HepG2 (cell line): Measurements from ENCODE around the gene HRH3. TPM values are rescaled to one million over a fixed set of nuclear protein-coding genes. Genes with fewer than 3 reads are reported as not detected.

Experiments
- ATAC-seq: fragments of 200-7000 bp; cut with Tn5 transposase; 3 replicates; pipeline ENCODE4 v1.9.1; 2020; ENCODE audit warnings: mild to moderate bottlenecking, moderate library complexity
- BruUV-seq: library from RNA; stranded (reverse); fragments of 400-500 nt; replicated peaks from 2 replicates; lab custom pipeline; 2021; lab: Mats Ljungman, UMichigan
- CTCF ChIA-PET: fragments of 300-600 bp; formaldehyde crosslinking; extraction: SDS; loops from one replicate; lab custom pipeline; 2021; ENCODE audit warnings: low total read pairs, inconsistent platforms, low intra/inter-chr PET ratio; lab: Yijun Ruan, JAX
- POLR2A ChIA-PET: fragments of 350-600 bp; sonication (Branson Sonifier 250); formaldehyde crosslinking; loops from one replicate; lab custom pipeline; 2020; ENCODE audit warnings: antibody characterized with exemption, inconsistent platforms; lab: Yijun Ruan, JAX
- DNase-seq: peaks from one replicate; pipeline ENCODE4 v3.0.0-alpha.2; 2015; ENCODE audit warnings: low spot score
- FAIRE-seq: peaks from 3 replicates; lab custom pipeline; 2011; peaks lifted over from hg19 to GRCh38; lab: Jason Lieb, UNC
- H2AFZ ChIP-seq: one replicate; pipeline ENCODE4 v1.6.1; 2011; ENCODE audit warnings: low read length, inconsistent platforms
- H3K27ac ChIP-seq: fragments of 300-600 bp; 3 replicates; pipeline ENCODE4 v1.8.0; 2011; ENCODE audit warnings: mixed run types, mild to moderate bottlenecking, mixed read lengths, low read length, inconsistent platforms; ENCODE audit not compliant: insufficient read depth; ENCODE audit errors: extremely low read length
- H3K27me3 ChIP-seq, 2 experiments: fragments of 200-600 bp in 1 of 2; 2 replicates in 1 of 2; 3 replicates in 1 of 2; pipeline versions ENCODE4 v1.6.0 to v1.8.0; 2011; ENCODE audit warnings: low read length in 2 of 2, mild to moderate bottlenecking in 2 of 2, moderate library complexity in 2 of 2, inconsistent platforms in 1 of 2; ENCODE audit not compliant: insufficient read depth in 2 of 2, control insufficient read depth in 1 of 2
- H3K36me3 ChIP-seq, 2 experiments: fragments of 200-600 bp in 1 of 2; replicated peaks in 1 of 2; 2 replicates in 1 of 2; 3 replicates in 1 of 2; pipeline versions ENCODE4 v1.5.1 to v1.8.0; 2011; ENCODE audit warnings: low read length in 2 of 2, inconsistent platforms in 1 of 2; ENCODE audit not compliant: insufficient read depth in 2 of 2, control insufficient read depth in 1 of 2
- H3K4me1 ChIP-seq: 2 replicates; pipeline ENCODE4 v1.5.1; 2012; ENCODE audit warnings: low read length, inconsistent platforms; ENCODE audit not compliant: insufficient read depth
- H3K4me2 ChIP-seq: 2 replicates; pipeline ENCODE4 v1.6.0; 2011; ENCODE audit warnings: low read depth, low read length, inconsistent platforms
- H3K4me3 ChIP-seq, 3 experiments: fragments of 200-600 bp in 1 of 3; sonication (generic), shearing (Covaris generic) in 1 of 3; replicated peaks in 1 of 3; 2 replicates each; pipeline ENCODE4 v1.5.1; 2011 to 2016; ENCODE audit warnings: low read length in 3 of 3, inconsistent platforms in 2 of 3, low read depth in 2 of 3, mild to moderate bottlenecking in 2 of 3, control low read depth in 1 of 3, mixed read lengths in 1 of 3; ENCODE audit not compliant: insufficient read depth in 1 of 3
- H3K79me2 ChIP-seq: one replicate; pipeline ENCODE4 v1.6.1; 2011; ENCODE audit warnings: low read length, inconsistent platforms; ENCODE audit not compliant: insufficient read depth
- H3K9ac ChIP-seq: 2 replicates; pipeline ENCODE4 v1.6.0; 2011; ENCODE audit warnings: mild to moderate bottlenecking, low read depth, low read length, inconsistent platforms; ENCODE audit not compliant: insufficient read depth
- H3K9me3 ChIP-seq: 2 replicates; pipeline ENCODE4 v1.5.1; 2012; ENCODE audit warnings: mild to moderate bottlenecking, low read length
- H4K20me1 ChIP-seq: 2 replicates; pipeline ENCODE4 v1.6.0; 2011; ENCODE audit warnings: inconsistent platforms, mild to moderate bottlenecking, low read length, moderate library complexity; ENCODE audit not compliant: insufficient read depth
- AFF4 ChIP-seq: sonication (generic); formaldehyde crosslinking; IDR thresholded peaks from 2 replicates; pipeline ENCODE4 v1.4.0; 2020; ENCODE audit warnings: missing genetic modification reagents
- ATM ChIP-seq: fragments of 450-650 bp; IDR thresholded peaks from 2 replicates; pipeline ENCODE4 v1.7.1; 2017; ENCODE audit warnings: mild to moderate bottlenecking, borderline replicate concordance
- FOXK1 ChIP-seq: sonication (generic); formaldehyde crosslinking; IDR thresholded peaks from 2 replicates; pipeline ENCODE4 v1.4.0; 2020; ENCODE audit warnings: low read depth, missing genetic modification reagents, borderline replicate concordance
- RCOR2 ChIP-seq: IDR thresholded peaks from 2 replicates; pipeline ENCODE4 v1.6.1; 2016; ENCODE audit warnings: missing biosample characterization, missing genetic modification reagents
- ZBTB10 ChIP-seq: sonication (generic); formaldehyde crosslinking; IDR thresholded peaks from 2 replicates; pipeline ENCODE4 v1.4.0; 2020; ENCODE audit warnings: missing genetic modification reagents, borderline replicate concordance
- ZMAT3 ChIP-seq: sonication (generic); formaldehyde crosslinking; conservative IDR thresholded peaks from 2 replicates; pipeline ENCODE4 v1.7.0; 2021; ENCODE audit warnings: missing genetic modification reagents
- ZNF282 ChIP-seq: fragments of 450-650 bp; IDR thresholded peaks from 2 replicates; pipeline ENCODE4 v1.6.1; 2018; ENCODE audit not compliant: partially characterized antibody
- ZNF556 ChIP-seq: sonication (generic); formaldehyde crosslinking; IDR thresholded peaks from 2 replicates; pipeline ENCODE4 v1.4.0; 2020; ENCODE audit warnings: mild to moderate bottlenecking, missing genetic modification reagents, borderline replicate concordance
- WGBS: methylation state at CpG from one replicate; pipeline ENCODE4 v1.1.6; 2017; ENCODE audit warnings: low lambda C conversion rate; 5-methylcytosine and 5-hydroxymethylcytosine counted together
- in situ Hi-C: cut with HindIII; loops from 2 replicates; pipeline ENCODE4 v1.10.0; 2017; ENCODE audit warnings: low pct_unique_long_range_greater_than_20kb; ENCODE audit not compliant: extremely low pct_ligation_motif_present
- intact Hi-C: fragments of 100-400 bp; cut with micrococcal nuclease; formaldehyde crosslinking; loops from one replicate; pipeline ENCODE4 v1.10.0; 2022; ENCODE audit not compliant: unreplicated experiment
- polyA plus RNA-seq, 8 experiments: library from polyadenylated mRNA; depleted of rRNA in 3 of 8; stranded (reverse) in 7 of 8; unstranded in 1 of 8; fragments of >200 nt; fragmentation: Illumina TruSeq in 4 of 8; extraction: Trizol in 4 of 8; gene quantifications; 2 replicates each; pipeline versions ENCODE4 v1.2.1 to v1.2.3, GENCODE V29; 2011 to 2016; ENCODE audit warnings: low read depth in 4 of 8, missing spikeins in 1 of 8, mixed read lengths in 1 of 8; ENCODE audit not compliant: insufficient read depth in 1 of 8
- total RNA-seq, 5 experiments: library from RNA; depleted of rRNA; stranded (reverse); fragments of >200 nt; fragmentation: Illumina TruSeq; extraction: Trizol; gene quantifications; 2 replicates each; pipeline ENCODE4 v1.2.3, GENCODE V29; 2016; ENCODE audit warnings: low read depth in 1 of 5
- TF ChIP-seq, protein P1 (sequence below): sonication (generic); formaldehyde crosslinking; IDR thresholded peaks from 2 replicates; pipeline ENCODE4 v1.8.0; 2022; ENCODE audit warnings: mild to moderate bottlenecking, missing genetic modification reagents
- TF ChIP-seq, protein P2 (sequence below): sonication (generic); formaldehyde crosslinking; IDR thresholded peaks from 2 replicates; pipeline ENCODE4 v1.5.0; 2020; ENCODE audit warnings: mild to moderate bottlenecking, missing genetic modification reagents, borderline replicate concordance
- TF ChIP-seq, protein P3 (sequence below): sonication (generic); formaldehyde crosslinking; IDR thresholded peaks from 2 replicates; pipeline ENCODE4 v1.8.0; 2022; ENCODE audit warnings: mild to moderate bottlenecking, missing genetic modification reagents, borderline replicate concordance

The HRH3 gene
- total and polyA plus RNA-seq, 2 of the 13 experiments (the other 11 are each of a cell fraction or from before 2014, with no cell fraction given), result 0.18 TPM; not detected in 1

DNA sequence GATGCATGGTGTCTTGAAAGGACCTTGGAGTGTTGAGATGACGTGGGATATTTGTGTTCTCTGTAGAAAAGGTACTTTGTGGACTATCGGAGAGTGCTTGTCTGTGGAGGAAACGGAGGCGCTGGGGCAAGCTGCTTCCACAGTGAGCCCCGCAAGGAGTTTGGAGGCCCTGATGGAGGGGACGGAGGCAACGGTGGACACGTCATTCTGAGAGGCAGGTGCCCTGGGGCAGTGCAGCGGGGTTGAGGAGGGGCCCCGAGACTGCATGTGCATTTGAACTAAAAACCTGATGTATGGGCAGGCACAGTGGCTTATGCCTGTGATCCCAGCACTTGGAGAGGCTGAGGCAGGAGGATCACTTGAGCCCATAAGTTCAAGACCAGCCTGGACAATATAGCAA, 24.3 kb downstream of the HRH3 start (continued):
- TF ChIP-seq, protein P1, sequence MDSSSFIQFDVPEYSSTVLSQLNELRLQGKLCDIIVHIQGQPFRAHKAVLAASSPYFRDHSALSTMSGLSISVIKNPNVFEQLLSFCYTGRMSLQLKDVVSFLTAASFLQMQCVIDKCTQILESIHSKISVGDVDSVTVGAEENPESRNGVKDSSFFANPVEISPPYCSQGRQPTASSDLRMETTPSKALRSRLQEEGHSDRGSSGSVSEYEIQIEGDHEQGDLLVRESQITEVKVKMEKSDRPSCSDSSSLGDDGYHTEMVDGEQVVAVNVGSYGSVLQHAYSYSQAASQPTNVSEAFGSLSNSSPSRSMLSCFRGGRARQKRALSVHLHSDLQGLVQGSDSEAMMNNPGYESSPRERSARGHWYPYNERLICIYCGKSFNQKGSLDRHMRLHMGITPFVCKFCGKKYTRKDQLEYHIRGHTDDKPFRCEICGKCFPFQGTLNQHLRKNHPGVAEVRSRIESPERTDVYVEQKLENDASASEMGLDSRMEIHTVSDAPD (CRISPR knock-in tag), result no peak
- TF ChIP-seq, all 625 proteins: peak for 0

- Histone ChIP-seq H3K4me3 (no peak overlapping the region), H3K79me2 (peaks cover 11% of the 10 kb centered on the region), H3K27ac (no peak overlapping the region), H3K36me3 (peaks cover 30 to 55% of the 10 kb centered on the region in 2 experiments), H3K4me1 (no peaks in the 10 kb centered on the region), H3K9me3 (no peaks in the 10 kb centered on the region), H2AFZ (no peak overlapping the region), H3K27me3 (no peaks in the 10 kb centered on the region), H3K9ac (no peak overlapping the region), H4K20me1 (no peaks in the 10 kb centered on the region), H3K4me2 (no peak overlapping the region)
- BruUV-seq, result no TSS peak
- intact Hi-C loops (no loop called here), in situ Hi-C loops (no loop called here)
- ChIA-PET CTCF (no interaction called here), POLR2A (no interaction called here)
- ATAC-seq (no peak), DNase-seq (no peak), FAIRE-seq (no peak)
- 91% methylated on average over 8 of the region's 8 CpGs for WGBS
- TF ChIP-seq, protein P2, sequence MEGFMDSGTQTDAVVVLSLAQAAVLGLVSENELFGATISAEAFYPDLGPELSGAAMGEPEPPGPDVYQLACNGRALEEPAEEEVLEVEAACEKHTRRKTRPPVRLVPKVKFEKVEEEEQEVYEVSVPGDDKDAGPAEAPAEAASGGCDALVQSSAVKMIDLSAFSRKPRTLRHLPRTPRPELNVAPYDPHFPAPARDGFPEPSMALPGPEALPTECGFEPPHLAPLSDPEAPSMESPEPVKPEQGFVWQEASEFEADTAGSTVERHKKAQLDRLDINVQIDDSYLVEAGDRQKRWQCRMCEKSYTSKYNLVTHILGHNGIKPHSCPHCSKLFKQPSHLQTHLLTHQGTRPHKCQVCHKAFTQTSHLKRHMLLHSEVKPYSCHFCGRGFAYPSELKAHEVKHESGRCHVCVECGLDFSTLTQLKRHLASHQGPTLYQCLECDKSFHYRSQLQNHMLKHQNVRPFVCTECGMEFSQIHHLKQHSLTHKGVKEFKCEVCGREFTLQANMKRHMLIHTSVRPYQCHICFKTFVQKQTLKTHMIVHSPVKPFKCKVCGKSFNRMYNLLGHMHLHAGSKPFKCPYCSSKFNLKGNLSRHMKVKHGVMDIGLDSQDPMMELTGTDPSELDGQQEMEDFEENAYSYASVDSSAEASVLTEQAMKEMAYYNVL (CRISPR knock-in tag), result no peak
- TF ChIP-seq ZNF556 (CRISPR knock-in tag) (no peak), ZNF282 (no peak), ATM (no peak), RCOR2 (CRISPR knock-in tag) (no peak), FOXK1 (CRISPR knock-in tag) (no peak), AFF4 (CRISPR knock-in tag) (no peak), ZBTB10 (CRISPR knock-in tag) (no peak), ZMAT3 (no peak)
- TF ChIP-seq, protein P3, sequence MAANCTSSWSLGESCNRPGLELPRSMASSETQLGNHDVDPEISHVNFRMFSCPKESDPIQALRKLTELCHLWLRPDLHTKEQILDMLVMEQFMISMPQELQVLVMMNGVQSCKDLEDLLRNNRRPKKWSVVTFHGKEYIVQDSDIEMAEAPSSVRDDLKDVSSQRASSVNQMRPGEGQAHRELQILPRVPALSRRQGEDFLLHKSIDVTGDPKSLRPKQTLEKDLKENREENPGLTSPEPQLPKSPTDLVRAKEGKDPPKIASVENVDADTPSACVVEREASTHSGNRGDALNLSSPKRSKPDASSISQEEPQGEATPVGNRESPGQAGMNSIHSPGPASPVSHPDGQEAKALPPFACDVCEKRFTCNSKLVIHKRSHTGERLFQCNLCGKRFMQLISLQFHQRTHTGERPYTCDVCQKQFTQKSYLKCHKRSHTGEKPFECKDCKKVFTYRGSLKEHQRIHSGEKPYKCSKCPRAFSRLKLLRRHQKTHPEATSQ (CRISPR knock-in tag), result no peak
Measured at GRCh38 chr20:62195075-62195405, 25.0 kb downstream of the HRH3 start.
